ENCODE data around the gene MAP3K8.

The MAP3K8 gene

DNA sequence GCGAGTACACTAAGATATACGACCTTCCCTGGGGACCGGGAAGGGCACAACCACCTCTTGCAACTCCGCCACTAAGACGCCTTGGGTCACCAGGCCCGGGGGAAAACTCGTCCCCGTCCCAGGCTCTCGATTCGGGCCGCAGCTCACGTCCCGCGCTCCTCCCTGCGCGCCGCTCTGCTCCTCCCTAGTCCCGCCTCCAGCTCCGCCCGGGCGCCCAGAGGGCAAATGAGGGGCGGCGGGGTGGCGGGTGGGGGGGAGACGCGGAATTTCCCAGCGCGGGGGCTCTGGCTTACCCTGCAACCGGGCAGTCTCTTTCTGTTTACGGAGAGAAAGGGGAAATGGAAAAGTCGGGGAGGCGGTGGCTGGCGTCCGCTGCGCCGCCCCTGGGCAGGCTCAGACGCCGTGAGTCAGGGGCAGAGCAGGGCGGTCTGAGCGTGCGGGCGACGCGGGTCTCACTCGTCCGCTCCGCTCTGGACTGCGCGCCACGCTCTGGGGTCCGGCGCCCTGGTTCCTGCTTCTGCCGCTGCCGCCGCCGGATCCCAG, at the start of gene MAP3K8:
Gene MAP3K8 (plus strand): TSS at position 455 of the 543 bp plus-strand sequence. CDS start 4,755 bp downstream, outside the sequence.
- DNase-seq, result peak; percentile 74

DNA sequence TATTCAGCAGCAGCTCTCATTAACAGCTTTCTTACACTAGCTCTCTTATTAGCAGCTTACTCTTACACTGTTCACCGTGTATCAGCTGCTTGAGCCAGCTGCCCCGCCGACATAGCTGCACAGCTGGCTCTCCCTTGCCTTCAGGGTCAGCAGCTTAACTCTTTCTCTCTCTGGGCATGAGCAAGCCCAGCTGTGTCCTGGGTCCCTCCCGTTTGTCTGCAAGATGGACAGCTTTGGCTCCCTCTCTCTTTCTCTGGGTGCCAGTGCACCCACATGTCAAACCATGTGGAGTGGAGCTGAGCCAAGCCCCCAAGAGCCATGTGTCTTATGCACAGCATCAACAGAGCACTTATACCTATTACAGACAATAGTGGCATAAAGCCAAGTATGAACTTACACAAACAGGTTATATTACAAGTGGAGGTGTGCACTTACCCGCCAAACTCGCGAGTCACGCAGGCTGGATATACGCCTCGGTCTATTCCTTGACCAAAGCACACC, 49.2 kb upstream of the MAP3K8 start:
- no peak for DNase-seq

DNA sequence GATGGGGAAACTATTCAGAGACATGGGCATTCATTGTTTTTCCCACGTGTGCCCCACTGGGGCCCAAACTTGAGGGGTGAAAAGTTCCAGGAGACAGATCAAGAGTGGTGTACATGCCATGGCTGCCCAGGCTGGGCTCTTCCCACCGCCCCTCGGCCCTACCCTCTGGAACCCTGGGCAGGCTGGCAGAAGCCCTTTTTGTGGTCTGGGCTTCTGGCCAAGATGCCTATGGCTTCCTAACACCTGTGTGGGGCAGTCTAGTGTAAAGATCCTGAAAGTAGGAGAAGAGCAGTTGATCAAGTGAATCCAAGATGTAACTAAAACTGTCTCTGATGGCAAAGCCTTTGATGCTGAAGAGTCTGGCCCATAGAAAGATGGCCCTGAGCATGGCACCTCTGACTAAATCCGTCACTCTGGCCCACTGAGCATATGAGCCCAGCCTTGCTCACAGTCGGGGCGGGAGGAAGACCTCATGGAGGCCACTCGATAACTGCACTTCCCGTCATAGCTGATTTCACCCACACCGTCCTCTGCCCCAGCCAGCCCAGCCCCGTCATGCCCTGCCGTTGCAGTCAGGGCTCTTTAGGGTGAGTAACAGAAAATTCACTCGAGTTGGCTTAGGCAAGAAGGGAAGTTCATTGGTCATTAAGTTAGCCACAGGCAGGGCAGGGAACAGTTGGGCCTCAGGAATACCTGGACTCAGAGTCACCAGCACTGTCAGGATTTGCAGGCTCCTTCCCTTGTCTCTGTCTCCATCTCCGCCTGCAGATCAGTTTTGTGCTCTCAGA, 47.0 kb upstream of the MAP3K8 start:
- no peak for DNase-seq

DNA sequence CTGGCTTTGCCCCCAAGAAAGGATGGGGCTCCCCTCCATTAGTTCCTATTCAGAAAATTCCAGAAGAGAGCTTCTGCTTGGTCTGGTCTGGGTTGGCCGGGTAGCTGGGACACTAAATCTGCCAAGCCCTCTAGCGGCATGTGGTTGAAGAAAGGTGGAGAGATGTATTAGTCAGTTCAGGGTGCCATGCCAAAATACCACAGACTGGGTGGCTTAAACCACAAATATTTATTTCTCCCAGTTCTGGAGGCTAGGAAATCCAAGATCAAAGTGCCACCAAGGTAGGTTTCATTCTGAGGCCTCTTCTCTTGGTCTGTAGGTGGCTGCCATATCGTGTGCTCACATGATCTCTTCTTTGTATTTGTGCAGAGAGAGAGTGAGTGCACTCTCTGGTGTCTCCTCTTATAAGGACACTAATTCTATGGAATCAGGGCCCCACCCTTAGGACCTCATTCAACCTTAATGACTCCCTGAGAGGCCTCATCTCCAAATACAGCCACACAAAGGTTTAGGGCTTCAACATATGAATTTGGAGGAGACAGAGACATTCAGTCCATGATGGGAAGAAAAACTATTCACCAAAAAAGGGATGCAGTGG, 46.2 kb upstream of the MAP3K8 start:
- no peak for DNase-seq

DNA sequence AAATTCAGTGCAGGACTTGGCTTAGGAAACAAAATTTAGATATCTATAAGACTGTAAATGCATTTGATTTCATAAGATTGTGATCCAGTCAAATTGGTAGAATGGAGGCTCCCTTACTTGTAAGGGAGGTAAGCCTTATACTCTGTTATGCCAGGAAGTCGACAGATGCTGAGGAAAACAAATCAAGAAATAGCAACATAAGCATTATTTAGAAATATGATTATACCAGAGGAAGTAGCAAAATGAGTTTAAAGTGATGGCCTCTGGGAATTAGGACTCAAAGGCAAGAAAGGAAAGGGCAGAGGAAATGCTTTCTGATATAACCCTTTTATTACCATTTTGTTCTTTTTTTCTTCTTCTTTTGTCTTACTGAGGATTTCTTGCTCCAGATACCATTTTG, 44.4 kb upstream of the MAP3K8 start:
- DNase-seq, result no peak

DNA sequence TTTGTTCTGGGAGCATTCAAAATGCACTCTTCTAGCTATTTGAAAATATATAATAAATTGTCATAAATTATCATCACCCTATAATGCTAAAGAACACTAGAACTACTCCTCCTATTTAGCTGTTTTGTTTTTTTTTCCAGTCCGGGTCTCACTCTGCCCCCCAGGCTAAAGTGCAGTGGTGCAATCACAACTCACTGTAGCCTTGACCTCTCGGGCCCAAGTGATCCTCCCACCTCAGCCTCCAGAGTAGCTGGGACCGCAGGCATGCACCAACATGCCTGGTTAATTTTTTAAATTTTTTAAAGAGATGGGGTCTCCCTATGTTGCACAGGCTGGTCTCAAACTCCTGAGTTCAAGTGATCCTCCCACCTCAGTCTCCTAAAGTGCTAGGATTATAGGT, 43.8 kb upstream of the MAP3K8 start:
- DNase-seq, result no peak

DNA sequence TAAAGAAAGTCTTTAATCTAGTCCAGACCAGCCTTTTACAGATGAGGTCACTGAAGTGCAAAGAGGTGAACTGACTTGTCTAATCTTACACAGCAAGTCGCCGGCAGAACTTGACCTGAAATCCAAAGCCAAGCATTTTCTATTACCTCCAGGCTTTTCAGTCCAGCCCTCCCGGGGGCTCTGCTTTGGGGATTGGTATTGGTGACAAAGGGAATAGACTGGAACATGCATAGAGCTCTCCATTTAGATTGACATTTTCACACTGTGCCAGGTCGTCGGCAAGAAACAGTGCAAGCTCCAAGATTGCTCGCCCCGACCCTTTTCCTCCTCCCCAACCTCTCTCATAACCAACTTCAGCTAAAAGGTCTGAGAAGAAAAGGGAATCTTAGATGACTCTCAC, 42.7 kb upstream of the MAP3K8 start:
- DNase-seq, result no peak

DNA sequence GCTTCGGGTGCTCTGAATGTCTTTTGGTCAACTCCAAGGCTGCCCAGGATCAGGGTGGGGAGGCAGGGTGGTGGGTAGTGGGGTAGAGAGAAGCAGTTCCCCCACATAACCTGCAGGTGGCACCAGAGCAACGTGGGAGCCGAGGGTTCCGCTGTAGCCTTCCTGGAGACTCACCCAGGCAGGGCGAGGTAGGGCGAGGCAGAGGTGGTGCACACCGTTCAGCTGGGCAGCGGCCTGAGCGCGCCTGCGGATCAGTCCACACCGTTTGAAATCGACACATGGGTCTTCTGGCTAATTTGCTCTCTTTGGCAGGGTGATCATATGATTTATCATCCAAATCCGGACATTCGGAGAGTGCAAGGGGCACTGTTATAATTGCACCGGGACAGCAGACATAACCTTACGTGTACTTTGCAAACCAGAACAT, 41.4 kb upstream of the MAP3K8 start:
- DNase-seq, result peak; percentile 51

DNA sequence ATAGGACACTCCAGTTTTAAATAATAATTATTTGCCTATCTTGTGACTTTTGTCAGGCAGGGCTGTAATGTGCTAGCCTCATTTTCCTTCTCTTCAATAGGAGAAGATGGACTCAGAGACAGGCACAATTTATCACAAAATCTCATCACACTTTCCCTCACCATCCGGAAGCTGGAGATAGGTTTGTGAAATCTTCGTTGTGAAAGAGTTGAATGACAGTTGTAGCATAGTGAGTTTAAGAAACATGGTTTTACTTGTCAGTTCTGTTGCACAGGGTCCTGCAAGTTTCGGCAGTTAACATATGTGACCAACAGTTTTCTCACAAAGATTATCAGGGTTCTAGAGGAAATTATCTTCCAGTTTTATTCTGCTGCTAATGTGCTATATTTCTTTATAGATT, 37.7 kb upstream of the MAP3K8 start:
- DNase-seq, result no peak

DNA sequence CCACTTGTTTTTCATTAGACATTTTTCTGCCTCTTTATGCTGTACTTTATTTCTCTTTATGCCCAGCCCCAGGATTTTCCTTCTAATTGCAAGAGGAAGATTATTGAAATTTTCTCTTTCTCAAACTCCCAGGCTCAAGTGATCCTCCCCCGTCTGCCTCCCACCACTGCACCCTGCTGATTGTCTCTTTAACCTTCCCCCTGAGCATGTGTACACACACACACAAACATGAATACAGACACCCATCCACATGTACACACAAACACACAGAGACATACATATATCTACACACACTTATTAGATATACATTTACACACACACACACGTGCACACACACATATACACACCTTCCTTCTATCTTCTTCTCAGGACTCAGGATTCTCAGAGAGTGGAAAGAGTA, 37.3 kb upstream of the MAP3K8 start:
- no peak for DNase-seq

DNA sequence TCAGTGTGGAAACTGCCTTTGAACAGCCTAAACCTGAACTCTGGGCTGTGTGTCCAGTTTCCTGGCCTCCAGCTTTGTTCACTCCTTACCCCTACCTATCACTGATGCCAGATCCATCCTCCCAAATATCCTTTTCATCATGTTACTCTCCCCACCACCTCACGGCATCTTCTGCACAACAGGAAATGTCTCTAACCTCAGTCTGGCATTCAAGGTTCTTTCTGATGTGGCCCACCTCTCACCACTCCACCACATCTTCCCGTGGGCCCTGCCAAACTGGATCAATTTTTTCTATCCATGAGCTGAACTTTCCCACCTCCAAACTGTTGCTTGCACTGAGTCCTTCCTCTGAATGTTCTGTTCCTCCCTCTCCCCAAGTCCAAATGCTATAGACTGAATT, 35.8 kb upstream of the MAP3K8 start:
- no peak for DNase-seq

DNA sequence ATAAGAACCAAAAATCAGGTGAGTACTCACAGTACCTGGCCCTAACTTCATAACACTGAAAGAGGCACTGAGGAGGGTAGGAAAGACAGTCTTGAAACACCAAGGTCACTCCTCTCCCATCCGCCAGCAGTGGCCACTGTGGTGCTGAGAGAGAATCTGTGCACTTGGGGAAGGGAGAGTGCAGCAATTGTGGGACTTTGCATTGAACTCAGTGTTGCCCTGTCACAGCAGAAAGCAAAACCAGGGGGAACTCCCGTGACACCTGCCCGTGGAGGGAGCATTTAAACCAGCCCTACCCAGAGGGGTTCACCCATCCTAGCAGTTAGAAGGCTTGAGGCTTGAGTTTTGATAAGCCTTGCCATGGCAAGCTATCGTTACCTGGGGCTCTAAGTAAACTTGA, 35.2 kb upstream of the MAP3K8 start:
- DNase-seq, result no peak

DNA sequence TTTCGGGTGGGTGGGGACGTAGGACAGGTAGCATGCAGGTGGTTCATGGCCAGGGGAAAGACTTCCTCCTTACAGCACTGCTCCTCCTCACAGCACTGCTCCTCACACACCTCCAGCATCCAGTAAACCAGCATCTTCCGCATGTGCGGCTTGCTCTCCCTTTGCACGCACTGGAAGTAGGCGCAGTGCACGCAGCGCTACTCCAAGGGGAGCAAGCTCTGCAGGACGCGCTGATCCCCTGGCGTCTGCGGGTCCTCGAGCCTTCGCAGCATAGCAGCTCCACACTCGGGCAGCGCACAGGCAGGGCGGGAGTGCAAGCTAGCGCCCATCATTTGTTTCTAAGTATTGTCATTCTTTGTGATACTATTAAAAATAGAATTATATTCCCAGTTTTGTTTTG, 30.5 kb upstream of the MAP3K8 start:
- DNase-seq, result no peak

DNA sequence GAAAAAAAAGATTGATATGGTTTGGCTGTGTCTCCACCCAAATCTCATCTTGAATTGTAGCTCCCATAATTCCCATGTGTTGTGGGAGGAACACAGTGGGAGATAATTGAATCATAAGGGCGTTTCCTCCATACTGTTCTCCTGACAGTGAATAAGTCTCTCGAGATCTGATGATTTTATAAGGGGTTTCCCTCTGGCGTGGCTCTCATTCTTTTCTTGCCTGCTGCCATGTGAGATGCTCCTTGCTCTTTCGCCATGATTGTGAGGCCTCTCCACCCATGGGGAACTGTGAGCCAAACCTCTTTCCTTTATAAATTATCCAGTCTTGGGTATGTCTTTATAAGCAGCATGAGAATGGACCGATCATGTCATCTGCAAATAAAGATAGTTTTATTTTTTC, 29.4 kb upstream of the MAP3K8 start:
- DNase-seq, result no peak

DNA sequence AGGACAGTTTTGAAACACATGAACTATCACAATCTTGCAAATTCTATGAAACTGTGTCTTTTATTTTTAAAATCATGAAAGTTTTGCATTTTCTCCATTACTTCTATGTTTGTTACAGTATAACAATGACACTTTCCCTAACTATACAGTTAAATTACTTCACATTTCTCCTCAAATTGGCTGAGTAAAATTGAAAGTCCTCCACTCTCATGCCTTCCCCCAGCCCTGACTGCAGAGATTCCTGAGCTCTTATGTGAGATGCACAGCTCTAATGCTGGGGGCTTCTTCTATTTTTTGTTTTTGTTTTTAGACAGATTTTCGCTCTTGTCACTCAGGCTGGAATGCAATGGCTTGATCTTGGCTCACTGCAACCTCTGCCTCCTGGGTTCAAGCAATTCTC, 22.7 kb upstream of the MAP3K8 start:
- DNase-seq, result no peak

DNA sequence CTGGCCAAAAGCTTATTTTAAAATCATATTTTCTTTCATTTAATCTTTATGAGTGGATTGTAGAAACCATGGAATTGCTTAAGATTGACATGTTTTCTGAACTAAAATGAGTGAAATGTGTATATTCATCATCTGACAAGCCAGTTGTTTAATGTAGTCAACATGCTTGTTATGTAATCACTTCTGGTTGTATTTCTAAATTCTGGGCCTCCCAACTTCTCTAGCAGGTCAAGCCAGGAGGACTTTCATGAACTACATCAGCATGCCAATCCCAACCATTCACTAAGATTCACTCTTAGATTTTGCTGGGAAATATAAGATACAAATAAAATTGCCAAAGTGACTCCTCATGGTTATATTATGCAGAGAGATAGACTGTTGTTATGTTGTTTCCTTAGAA, 21.1 kb upstream of the MAP3K8 start:
- DNase-seq, result no peak

DNA sequence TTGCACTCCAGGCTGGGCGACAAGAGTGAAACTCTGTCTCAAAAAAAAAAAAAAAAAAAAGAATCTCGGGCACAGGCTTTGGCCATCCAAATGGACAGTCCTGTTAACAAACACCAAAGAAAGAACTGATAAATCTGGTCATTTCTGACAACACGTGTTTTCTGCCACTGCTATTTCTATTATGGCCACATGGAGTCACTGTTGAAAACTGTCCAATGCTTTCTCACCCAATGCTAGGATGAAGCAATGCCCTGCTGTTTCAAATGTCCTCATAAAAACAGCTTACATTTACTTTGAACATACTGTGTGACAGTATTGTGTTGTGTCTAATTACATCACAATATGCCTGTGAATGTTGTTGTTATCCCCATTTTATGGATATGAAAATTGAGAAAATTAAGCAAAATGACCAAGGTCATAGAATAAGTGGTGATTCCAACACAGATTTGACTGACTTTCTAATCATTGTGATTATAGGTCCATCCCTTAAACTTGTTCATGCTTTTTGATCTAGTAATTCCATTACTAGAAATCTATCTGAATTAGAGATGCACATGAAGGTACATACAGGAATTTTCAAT, 19.9 kb upstream of the MAP3K8 start:
- DNase-seq, result peak; percentile 49

DNA sequence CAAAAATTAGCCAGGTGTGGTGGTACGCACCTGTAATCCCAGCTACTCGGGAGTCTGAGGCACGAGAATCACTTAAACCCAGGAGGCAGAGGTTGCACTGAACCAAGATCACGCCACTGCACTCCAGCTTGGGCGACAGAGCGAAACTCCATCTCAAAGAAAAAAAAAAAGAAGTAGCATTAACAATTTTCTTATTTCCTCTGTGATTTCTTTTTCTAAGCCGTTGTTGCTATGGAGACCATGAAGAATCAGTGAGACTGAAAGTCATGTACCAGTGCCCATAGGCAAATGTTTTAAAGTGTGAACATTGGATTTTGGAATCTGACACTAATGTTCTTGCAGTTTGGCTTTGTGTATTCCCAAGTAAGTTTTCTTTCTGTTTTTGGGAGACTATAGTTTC, 18.4 kb upstream of the MAP3K8 start:
- no peak for DNase-seq

DNA sequence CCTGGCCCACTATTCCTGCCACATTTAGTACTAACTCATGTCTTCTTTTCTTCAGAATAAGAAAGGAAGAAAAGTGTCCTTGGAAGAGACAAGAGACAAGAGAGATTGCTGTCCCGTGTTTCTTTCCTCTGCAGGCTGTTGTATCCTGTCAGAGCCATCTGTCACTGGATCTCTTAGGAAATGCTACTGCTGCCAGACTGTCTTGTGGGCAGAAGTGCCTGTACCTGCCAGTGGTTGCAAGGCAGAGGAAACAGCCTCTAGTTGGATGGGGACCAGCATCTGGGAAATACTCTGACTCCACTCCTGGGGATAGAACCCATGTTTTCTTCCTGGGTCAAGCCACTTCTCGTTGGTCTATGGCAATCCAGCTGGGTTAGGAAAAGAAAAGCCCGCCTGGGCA, 16.7 kb upstream of the MAP3K8 start:
- DNase-seq, result no peak

DNA sequence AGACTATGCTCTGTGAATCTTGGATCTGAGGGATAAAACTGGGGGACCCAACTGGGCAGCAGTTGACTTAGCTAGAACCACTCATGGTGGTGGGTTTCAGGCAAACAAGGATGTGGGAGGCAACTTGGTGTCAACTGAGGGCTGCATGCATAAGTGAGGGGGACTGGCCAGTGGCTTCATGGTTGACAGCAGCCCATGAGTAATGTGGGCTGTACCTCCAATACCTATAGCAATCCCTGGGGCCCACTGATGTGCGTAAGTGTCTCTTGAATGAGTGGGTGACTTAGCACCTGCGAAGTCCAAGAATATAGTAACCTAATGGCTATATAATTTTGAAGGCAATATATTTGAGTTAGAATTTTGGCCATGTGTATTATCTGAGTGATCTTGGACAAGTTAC, 13.7 kb upstream of the MAP3K8 start:
- DNase-seq, result no peak

DNA sequence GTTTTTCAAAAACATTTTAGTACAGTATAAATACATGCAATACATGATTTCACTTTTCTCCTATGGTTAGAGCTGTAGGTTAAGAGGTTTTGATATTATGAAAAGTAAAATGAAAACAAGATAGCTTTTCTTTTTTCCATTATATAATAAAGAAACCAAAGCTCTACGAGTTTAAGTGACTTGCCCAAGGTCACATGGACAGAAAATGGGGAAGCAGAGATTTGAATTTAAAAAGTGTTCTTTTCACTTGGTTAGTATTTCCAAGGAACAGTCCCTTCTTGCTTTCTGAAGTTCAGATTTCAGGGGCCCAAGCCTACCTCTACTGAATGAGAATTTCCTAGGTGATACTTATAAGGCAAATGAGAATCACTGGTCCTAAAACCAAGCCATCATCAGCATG, 13.2 kb upstream of the MAP3K8 start:
- no peak for DNase-seq

DNA sequence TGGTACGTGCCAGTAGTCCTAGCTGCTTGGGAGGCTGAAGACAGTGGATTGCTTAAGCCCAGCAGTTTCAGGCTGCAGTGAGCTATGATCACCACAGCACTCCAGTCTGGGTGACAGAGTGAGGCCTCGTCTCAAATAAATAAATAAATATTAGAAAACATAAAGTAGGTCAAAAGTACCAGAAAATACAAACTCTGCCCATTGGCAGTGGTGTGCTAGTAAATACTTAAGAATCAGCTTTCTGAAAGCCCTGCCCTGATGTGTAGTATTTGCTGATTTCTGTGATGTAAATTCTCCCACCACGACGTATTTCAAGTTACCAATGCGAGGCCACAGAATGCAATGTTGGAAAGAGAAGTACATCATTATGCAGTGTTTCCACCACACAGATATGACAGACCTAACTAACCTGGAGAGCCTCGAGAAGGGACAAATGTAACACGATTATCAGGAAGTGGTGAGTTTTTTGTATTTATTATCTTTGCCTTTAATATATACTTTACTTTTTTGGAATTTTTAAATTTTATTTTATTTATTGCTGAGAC, 11.8 kb upstream of the MAP3K8 start:
- no peak for DNase-seq

DNA sequence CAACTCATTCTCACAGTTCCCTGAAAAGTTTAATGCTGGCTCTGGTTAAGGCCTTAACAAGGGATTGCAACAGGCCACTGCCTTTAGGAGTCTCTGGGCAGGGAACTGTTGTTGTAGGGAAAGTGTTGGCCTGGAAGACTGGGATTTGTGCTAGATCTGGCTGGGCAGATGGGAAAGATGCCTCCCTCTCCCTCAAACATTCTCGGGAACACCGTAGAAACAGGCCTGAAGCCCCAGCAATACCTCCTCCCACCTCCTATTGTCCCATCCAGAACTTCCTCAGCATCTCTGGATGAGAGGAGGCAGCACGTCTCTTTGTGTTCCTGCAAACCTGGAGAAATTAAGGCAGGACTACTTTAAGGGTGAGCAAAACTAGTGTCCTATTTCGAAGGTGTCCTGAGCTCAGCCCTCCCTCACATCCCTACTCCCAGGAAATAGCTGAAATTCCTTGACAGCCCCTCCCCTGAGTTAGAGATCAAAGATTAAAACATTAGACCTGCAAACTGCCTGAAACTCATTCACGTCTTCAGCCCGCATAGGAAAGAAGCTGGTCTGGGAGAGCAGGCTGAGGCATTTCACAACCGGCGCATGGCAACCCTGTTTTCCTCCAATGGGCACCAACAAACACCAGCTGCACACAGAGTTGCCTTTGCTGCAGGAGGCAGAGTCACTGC, 10.9 kb upstream of the MAP3K8 start:
- peak; percentile 88 for DNase-seq

All from kidney glomerular epithelial cell (primary cell).